HepG2 (cell line): ENCODE measurements around the gene CPS1. TPM values are rescaled to one million over a fixed set of nuclear protein-coding genes. Genes with fewer than 3 reads are reported as not detected.
A peak's percentile ranks its signal among the peaks of the same experiment; 100 is the strongest.

ENCODE experiments used
- ATAC-seq: fragments of 200-7000 bp; cut with Tn5 transposase; 3 replicates; pipeline ENCODE4 v1.9.1; 2020; ENCODE audit warnings: mild to moderate bottlenecking, moderate library complexity
- BruUV-seq: library from RNA; stranded (reverse); fragments of 400-500 nt; replicated peaks from 2 replicates; lab custom pipeline; 2021; lab: Mats Ljungman, UMichigan
- CTCF ChIA-PET: fragments of 300-600 bp; formaldehyde crosslinking; extraction: SDS; loops from one replicate; lab custom pipeline; 2021; ENCODE audit warnings: low total read pairs, inconsistent platforms, low intra/inter-chr PET ratio; lab: Yijun Ruan, JAX
- POLR2A ChIA-PET: fragments of 350-600 bp; sonication (Branson Sonifier 250); formaldehyde crosslinking; loops from one replicate; lab custom pipeline; 2020; ENCODE audit warnings: antibody characterized with exemption, inconsistent platforms; lab: Yijun Ruan, JAX
- DNase-seq: peaks from one replicate; pipeline ENCODE4 v3.0.0-alpha.2; 2015; ENCODE audit warnings: low spot score
- FAIRE-seq: peaks from 3 replicates; lab custom pipeline; 2011; peaks lifted over from hg19 to GRCh38; lab: Jason Lieb, UNC
- H2AFZ ChIP-seq: one replicate; pipeline ENCODE4 v1.6.1; 2011; ENCODE audit warnings: low read length, inconsistent platforms
- H3K27ac ChIP-seq: fragments of 300-600 bp; 3 replicates; pipeline ENCODE4 v1.8.0; 2011; ENCODE audit warnings: mixed run types, mild to moderate bottlenecking, mixed read lengths, low read length, inconsistent platforms; ENCODE audit not compliant: insufficient read depth; ENCODE audit errors: extremely low read length
- H3K27me3 ChIP-seq, 2 experiments: fragments of 200-600 bp in 1 of 2; 2 replicates in 1 of 2; 3 replicates in 1 of 2; pipeline versions ENCODE4 v1.6.0 to v1.8.0; 2011; ENCODE audit warnings: low read length in 2 of 2, mild to moderate bottlenecking in 2 of 2, moderate library complexity in 2 of 2, inconsistent platforms in 1 of 2; ENCODE audit not compliant: insufficient read depth in 2 of 2, control insufficient read depth in 1 of 2
- H3K36me3 ChIP-seq, 2 experiments: fragments of 200-600 bp in 1 of 2; replicated peaks in 1 of 2; 2 replicates in 1 of 2; 3 replicates in 1 of 2; pipeline versions ENCODE4 v1.5.1 to v1.8.0; 2011; ENCODE audit warnings: low read length in 2 of 2, inconsistent platforms in 1 of 2; ENCODE audit not compliant: insufficient read depth in 2 of 2, control insufficient read depth in 1 of 2
- H3K4me1 ChIP-seq: 2 replicates; pipeline ENCODE4 v1.5.1; 2012; ENCODE audit warnings: low read length, inconsistent platforms; ENCODE audit not compliant: insufficient read depth
- H3K4me2 ChIP-seq: 2 replicates; pipeline ENCODE4 v1.6.0; 2011; ENCODE audit warnings: low read depth, low read length, inconsistent platforms
- H3K4me3 ChIP-seq, 3 experiments: fragments of 200-600 bp in 1 of 3; sonication (generic), shearing (Covaris generic) in 1 of 3; replicated peaks in 1 of 3; 2 replicates each; pipeline ENCODE4 v1.5.1; 2011 to 2016; ENCODE audit warnings: low read length in 3 of 3, inconsistent platforms in 2 of 3, low read depth in 2 of 3, mild to moderate bottlenecking in 2 of 3, control low read depth in 1 of 3, mixed read lengths in 1 of 3; ENCODE audit not compliant: insufficient read depth in 1 of 3
- H3K79me2 ChIP-seq: one replicate; pipeline ENCODE4 v1.6.1; 2011; ENCODE audit warnings: low read length, inconsistent platforms; ENCODE audit not compliant: insufficient read depth
- H3K9ac ChIP-seq: 2 replicates; pipeline ENCODE4 v1.6.0; 2011; ENCODE audit warnings: mild to moderate bottlenecking, low read depth, low read length, inconsistent platforms; ENCODE audit not compliant: insufficient read depth
- H3K9me3 ChIP-seq: 2 replicates; pipeline ENCODE4 v1.5.1; 2012; ENCODE audit warnings: mild to moderate bottlenecking, low read length
- H4K20me1 ChIP-seq: 2 replicates; pipeline ENCODE4 v1.6.0; 2011; ENCODE audit warnings: inconsistent platforms, mild to moderate bottlenecking, low read length, moderate library complexity; ENCODE audit not compliant: insufficient read depth
- CREB1 ChIP-seq, 2 experiments: fragments of 450-650 bp in 1 of 2; IDR thresholded peaks; 2 replicates each; pipeline ENCODE4 v1.6.1; 2016 to 2017; ENCODE audit warnings: control low read depth in 1 of 2, mild to moderate bottlenecking in 1 of 2, missing compliant biosample characterization in 1 of 2, missing genetic modification characterization in 1 of 2
- FLYWCH1 ChIP-seq: sonication (generic); formaldehyde crosslinking; IDR thresholded peaks from 2 replicates; pipeline ENCODE4 v1.8.1; 2023; ENCODE audit warnings: mild to moderate bottlenecking, missing genetic modification reagents
- ZKSCAN1 ChIP-seq: fragments of 150-350 bp; IDR thresholded peaks from 2 replicates; pipeline ENCODE4 v1.6.1; 2014; ENCODE audit warnings: low read length
- WGBS: methylation state at CpG from one replicate; pipeline ENCODE4 v1.1.6; 2017; ENCODE audit warnings: low lambda C conversion rate; 5-methylcytosine and 5-hydroxymethylcytosine counted together
- in situ Hi-C: cut with HindIII; loops from 2 replicates; pipeline ENCODE4 v1.10.0; 2017; ENCODE audit warnings: low pct_unique_long_range_greater_than_20kb; ENCODE audit not compliant: extremely low pct_ligation_motif_present
- intact Hi-C: fragments of 100-400 bp; cut with micrococcal nuclease; formaldehyde crosslinking; loops from one replicate; pipeline ENCODE4 v1.10.0; 2022; ENCODE audit not compliant: unreplicated experiment
- polyA plus RNA-seq, 8 experiments: library from polyadenylated mRNA; depleted of rRNA in 3 of 8; stranded (reverse) in 7 of 8; unstranded in 1 of 8; fragments of >200 nt; fragmentation: Illumina TruSeq in 4 of 8; extraction: Trizol in 4 of 8; gene quantifications; 2 replicates each; pipeline versions ENCODE4 v1.2.1 to v1.2.3, GENCODE V29; 2011 to 2016; ENCODE audit warnings: low read depth in 4 of 8, missing spikeins in 1 of 8, mixed read lengths in 1 of 8; ENCODE audit not compliant: insufficient read depth in 1 of 8
- total RNA-seq, 5 experiments: library from RNA; depleted of rRNA; stranded (reverse); fragments of >200 nt; fragmentation: Illumina TruSeq; extraction: Trizol; gene quantifications; 2 replicates each; pipeline ENCODE4 v1.2.3, GENCODE V29; 2016; ENCODE audit warnings: low read depth in 1 of 5
- TF ChIP-seq, protein P1 (sequence below): sonication (generic); formaldehyde crosslinking; IDR thresholded peaks from 2 replicates; pipeline ENCODE4 v1.9.0; 2021; ENCODE audit warnings: missing genetic modification reagents, mild to moderate bottlenecking, borderline replicate concordance
- TF ChIP-seq, protein P2 (sequence below): IDR thresholded peaks from 2 replicates; pipeline ENCODE4 v1.6.1; 2016
- TF ChIP-seq, protein P3 (sequence below): fragments of 450-650 bp; IDR thresholded peaks from 2 replicates; pipeline ENCODE4 v1.6.1; 2017
- TF ChIP-seq, protein P4 (sequence below): sonication (generic); formaldehyde crosslinking; IDR thresholded peaks from 2 replicates; pipeline ENCODE4 v1.9.0; 2021; ENCODE audit warnings: missing genetic modification reagents, borderline replicate concordance
- TF ChIP-seq, protein P5 (sequence below): sonication (generic); formaldehyde crosslinking; IDR thresholded peaks from 2 replicates; pipeline ENCODE4 v1.5.1; 2020; ENCODE audit warnings: mild to moderate bottlenecking, missing genetic modification reagents

The CPS1 gene
- total and polyA plus RNA-seq, 2 of the 13 experiments (the other 11 are each of a cell fraction or from before 2014, with no cell fraction given), result 24.4 to 51.7 TPM

DNA sequence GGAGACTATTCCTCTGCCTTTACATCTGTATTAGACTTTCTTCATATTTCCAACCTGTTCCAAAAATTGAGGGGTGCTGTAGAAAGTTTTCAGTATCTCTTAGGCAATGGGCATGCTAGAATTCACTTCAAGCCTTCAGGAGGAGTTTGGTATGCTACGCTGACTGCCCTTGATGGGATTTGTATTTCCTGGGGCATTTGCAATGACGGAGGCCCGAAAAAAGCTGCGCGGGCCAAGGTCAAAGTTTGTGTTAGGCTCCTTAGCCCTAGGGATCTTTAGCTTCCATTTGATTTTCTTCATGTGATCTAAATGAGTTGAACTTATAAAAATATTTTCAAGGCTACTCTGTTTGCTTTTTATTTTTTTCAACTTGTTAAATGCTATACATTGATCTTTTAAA is 5.1 kb downstream of the CPS1 start (continued):
- TF ChIP-seq, protein P1, sequence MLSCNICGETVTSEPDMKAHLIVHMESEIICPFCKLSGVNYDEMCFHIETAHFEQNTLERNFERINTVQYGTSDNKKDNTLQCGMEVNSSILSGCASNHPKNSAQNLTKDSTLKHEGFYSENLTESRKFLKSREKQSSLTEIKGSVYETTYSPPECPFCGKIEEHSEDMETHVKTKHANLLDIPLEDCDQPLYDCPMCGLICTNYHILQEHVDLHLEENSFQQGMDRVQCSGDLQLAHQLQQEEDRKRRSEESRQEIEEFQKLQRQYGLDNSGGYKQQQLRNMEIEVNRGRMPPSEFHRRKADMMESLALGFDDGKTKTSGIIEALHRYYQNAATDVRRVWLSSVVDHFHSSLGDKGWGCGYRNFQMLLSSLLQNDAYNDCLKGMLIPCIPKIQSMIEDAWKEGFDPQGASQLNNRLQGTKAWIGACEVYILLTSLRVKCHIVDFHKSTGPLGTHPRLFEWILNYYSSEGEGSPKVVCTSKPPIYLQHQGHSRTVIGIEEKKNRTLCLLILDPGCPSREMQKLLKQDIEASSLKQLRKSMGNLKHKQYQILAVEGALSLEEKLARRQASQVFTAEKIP, result no peak
- no peak for TF ChIP-seq FLYWCH1 (CRISPR knock-in tag)
- TF ChIP-seq, protein P2, sequence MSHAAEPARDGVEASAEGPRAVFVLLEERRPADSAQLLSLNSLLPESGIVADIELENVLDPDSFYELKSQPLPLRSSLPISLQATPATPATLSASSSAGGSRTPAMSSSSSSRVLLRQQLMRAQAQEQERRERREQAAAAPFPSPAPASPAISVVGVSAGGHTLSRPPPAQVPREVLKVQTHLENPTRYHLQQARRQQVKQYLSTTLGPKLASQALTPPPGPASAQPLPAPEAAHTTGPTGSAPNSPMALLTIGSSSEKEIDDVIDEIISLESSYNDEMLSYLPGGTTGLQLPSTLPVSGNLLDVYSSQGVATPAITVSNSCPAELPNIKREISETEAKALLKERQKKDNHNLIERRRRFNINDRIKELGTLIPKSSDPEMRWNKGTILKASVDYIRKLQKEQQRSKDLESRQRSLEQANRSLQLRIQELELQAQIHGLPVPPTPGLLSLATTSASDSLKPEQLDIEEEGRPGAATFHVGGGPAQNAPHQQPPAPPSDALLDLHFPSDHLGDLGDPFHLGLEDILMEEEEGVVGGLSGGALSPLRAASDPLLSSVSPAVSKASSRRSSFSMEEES (CRISPR knock-in tag), result no peak
- TF ChIP-seq, protein P3, sequence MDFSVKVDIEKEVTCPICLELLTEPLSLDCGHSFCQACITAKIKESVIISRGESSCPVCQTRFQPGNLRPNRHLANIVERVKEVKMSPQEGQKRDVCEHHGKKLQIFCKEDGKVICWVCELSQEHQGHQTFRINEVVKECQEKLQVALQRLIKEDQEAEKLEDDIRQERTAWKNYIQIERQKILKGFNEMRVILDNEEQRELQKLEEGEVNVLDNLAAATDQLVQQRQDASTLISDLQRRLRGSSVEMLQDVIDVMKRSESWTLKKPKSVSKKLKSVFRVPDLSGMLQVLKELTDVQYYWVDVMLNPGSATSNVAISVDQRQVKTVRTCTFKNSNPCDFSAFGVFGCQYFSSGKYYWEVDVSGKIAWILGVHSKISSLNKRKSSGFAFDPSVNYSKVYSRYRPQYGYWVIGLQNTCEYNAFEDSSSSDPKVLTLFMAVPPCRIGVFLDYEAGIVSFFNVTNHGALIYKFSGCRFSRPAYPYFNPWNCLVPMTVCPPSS, result no peak
- TF ChIP-seq, protein P4, sequence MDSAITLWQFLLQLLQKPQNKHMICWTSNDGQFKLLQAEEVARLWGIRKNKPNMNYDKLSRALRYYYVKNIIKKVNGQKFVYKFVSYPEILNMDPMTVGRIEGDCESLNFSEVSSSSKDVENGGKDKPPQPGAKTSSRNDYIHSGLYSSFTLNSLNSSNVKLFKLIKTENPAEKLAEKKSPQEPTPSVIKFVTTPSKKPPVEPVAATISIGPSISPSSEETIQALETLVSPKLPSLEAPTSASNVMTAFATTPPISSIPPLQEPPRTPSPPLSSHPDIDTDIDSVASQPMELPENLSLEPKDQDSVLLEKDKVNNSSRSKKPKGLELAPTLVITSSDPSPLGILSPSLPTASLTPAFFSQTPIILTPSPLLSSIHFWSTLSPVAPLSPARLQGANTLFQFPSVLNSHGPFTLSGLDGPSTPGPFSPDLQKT (CRISPR knock-in tag), result no peak

DNA sequence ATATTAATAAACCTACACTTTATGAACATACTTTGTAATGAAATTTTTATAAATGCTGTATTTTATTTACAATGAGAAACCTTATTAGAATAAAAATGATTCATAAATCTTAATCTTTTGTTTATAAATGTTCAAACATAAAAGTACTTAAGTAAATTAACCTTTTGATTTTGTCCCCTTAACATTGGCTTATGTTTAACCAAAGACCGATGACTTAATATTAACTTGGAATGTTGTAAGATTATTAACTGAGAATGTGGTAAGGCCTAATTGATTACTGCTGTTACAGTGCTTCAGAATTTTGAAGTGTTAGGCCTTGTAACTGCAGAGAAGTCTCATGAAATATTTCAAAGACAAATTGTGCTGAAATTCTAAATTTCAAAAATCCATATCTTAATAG is 5.7 kb downstream of the CPS1 start:
- no peaks in the 10 kb centered on the region for H4K20me1 ChIP-seq
- no peak overlapping the region for H2AFZ ChIP-seq
- ATAC-seq (no peak), DNase-seq (no peak), FAIRE-seq (no peak)
- no peak overlapping the region for H3K27ac ChIP-seq
- in situ Hi-C loops (no loop called here), intact Hi-C loops (no loop called here)
- no peaks in the 10 kb centered on the region for H3K36me3 ChIP-seq
- H3K4me1 ChIP-seq, result peaks cover 8% of the 10 kb centered on the region
- H3K9ac ChIP-seq, result no peak overlapping the region
- 48% methylated on average over 1 of the region's 1 CpG for WGBS
- BruUV-seq, result no TSS peak
- no peak overlapping the region for H3K4me3 ChIP-seq
- no peaks in the 10 kb centered on the region for H3K27me3 ChIP-seq
- no peak overlapping the region for H3K4me2 ChIP-seq
- POLR2A ChIA-PET, result no interaction called here
- no peak for TF ChIP-seq ZKSCAN1
- TF ChIP-seq, protein P5, sequence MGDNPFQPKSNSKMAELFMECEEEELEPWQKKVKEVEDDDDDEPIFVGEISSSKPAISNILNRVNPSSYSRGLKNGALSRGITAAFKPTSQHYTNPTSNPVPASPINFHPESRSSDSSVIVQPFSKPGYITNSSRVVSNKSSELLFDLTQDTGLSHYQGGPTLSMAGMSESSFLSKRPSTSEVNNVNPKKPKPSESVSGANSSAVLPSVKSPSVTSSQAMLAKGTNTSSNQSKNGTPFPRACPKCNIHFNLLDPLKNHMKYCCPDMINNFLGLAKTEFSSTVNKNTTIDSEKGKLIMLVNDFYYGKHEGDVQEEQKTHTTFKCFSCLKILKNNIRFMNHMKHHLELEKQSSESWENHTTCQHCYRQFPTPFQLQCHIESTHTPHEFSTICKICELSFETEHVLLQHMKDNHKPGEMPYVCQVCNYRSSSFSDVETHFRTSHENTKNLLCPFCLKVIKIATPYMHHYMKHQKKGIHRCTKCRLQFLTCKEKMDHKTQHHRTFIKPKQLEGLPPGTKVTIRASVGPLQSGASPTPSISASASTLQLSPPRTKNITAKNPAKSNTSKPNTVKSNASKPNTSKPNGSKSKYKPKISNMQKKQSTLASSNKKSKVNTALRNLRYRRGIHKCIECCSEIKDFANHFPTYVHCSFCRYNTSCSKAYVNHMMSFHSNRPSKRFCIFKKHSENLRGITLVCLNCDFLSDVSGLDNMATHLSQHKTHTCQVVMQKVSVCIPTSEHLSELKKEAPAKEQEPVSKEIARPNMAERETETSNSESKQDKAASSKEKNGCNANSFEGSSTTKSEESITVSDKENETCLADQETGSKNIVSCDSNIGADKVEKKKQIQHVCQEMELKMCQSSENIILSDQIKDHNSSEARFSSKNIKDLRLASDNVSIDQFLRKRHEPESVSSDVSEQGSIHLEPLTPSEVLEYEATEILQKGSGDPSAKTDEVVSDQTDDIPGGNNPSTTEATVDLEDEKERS (CRISPR knock-in tag), result no peak
- TF ChIP-seq CREB1 (IDR thresholded peaks at IDR 0.05), result no peak
- 0 out of 2 replicates have a peak, but pooled peaks have one; percentile 4 for TF ChIP-seq CREB1 (CRISPR knock-in tag; IDR thresholded peaks at IDR 0.05)
- TF ChIP-seq, all 625 proteins: peak for 1
- Histone ChIP-seq H3K9me3 (no peaks in the 10 kb centered on the region), H3K79me2 (no peaks in the 10 kb centered on the region)
- CTCF ChIA-PET, result no interaction called here
